H1 (cell line): ENCODE results near the gene SOCS6. TPM values are rescaled to one million over a fixed set of nuclear protein-coding genes. Genes with fewer than 3 reads are reported as not detected.

Experiments used
- ASH2L ChIP-seq: fragments of 200-600, 300-600 bp; sonication (generic); IDR thresholded peaks from one replicate; pipeline ENCODE4 v1.7.1; 2017; ENCODE audit warnings: low read length
- BACH1 ChIP-seq: IDR thresholded peaks from 2 replicates; pipeline ENCODE4 v1.6.1; 2012; ENCODE audit warnings: low read length, improper control_type of control experiment
- HDAC2 ChIP-seq, 2 experiments: fragments of 300-600 bp in 1 of 2; sonication (generic) in 1 of 2; IDR thresholded peaks; 2 replicates each; pipeline ENCODE4 v1.6.1; 2011 to 2012; ENCODE audit warnings: low read depth in 2 of 2, low read length in 2 of 2, mild to moderate bottlenecking in 2 of 2, moderate library complexity in 2 of 2, borderline replicate concordance in 1 of 2, inconsistent platforms in 1 of 2
- RXRA ChIP-seq: IDR thresholded peaks from 2 replicates; pipeline ENCODE4 v1.6.1; 2011; ENCODE audit warnings: low read depth, mild to moderate bottlenecking, low read length, moderate library complexity; ENCODE audit not compliant: insufficient read depth
- polyA plus RNA-seq, 7 experiments: library from polyadenylated mRNA; depleted of rRNA in 3 of 7; stranded (reverse) in 5 of 7; unstranded in 2 of 7; fragments of >200 nt in 5 of 7; fragments of 200-250 nt in 2 of 7; gene quantifications; 1 replicate in 5 of 7; 2 replicates in 1 of 7; 4 replicates in 1 of 7; pipeline versions ENCODE4 v1.2.1 to v1.2.3, GENCODE V29; 2011 to 2013; ENCODE audit warnings: missing spikeins in 2 of 7, mixed read lengths in 2 of 7
- total RNA-seq: library from RNA; stranded (reverse); fragmentation: NEBNext Ultra II Directional; extraction: Animal tissue kit (Norgen Biotek cat#: 25700); gene quantifications from 2 replicates; pipeline ENCODE4 v1.2.1, GENCODE V29; 2021

The SOCS6 gene
- total and polyA plus RNA-seq, 2 of the 8 experiments (the other 6 are each of a cell fraction or from before 2014, with no cell fraction given): 9.1 to 22.9 TPM

GRCh38 chr18:70295192-70296188 lies 6.6 kb downstream of the SOCS6 start (continued):
- TF ChIP-seq ASH2L (no peak), RXRA (no peak), BACH1 (no peak), HDAC2 (IDR thresholded peaks at IDR 0.05; ENCODE audit: borderline replicate concordance in 1 of 2, low read depth in 2 of 2, low read length in 2 of 2) (no peak)
